Measurements from ENCODE around the gene EMID1.
"Not testable (repeated sequence)": the region's sequence is repeated elsewhere in the genome, so short reads cannot be mapped to it uniquely, and the experiment has no call there.

Gene EMID1

DNA sequence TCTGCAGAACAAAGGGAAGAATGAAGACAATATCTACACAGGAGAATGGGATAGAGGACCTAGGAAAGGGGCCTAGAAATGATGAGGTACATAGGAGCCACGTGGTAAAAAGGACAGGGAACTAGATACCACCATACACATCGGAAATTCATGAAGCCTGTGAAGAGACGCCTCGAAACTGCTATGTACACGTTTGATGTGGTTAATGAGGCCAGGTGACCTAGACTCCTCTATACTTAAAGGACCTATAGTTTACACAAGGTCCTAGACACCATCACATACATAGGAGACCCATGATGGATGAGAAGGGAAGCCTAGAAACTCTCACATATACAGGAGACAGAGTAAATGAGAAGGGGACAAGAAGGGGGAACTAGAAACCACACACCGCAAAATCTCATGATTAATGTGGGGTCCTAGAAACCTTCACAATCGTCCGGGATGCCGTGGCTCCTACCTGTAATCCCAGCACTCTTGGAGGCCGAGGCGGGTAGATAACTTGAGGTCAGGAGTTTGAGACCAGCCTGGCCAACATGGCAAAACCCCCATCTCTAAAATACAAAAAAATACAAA is 38.3 kb downstream of the EMID1 start:
- TF ChIP-seq SUZ12 (IDR thresholded peaks at IDR 0.05) (no peak), CTBP1 (IDR thresholded peaks at IDR 0.05; ENCODE audit: borderline replicate concordance) (no peak)
- CTCF ChIA-PET, result no interaction called here
- POLR2A ChIA-PET, result no interaction called here
- no peak for DNase-seq (ENCODE audit: extremely low spot score)

DNA sequence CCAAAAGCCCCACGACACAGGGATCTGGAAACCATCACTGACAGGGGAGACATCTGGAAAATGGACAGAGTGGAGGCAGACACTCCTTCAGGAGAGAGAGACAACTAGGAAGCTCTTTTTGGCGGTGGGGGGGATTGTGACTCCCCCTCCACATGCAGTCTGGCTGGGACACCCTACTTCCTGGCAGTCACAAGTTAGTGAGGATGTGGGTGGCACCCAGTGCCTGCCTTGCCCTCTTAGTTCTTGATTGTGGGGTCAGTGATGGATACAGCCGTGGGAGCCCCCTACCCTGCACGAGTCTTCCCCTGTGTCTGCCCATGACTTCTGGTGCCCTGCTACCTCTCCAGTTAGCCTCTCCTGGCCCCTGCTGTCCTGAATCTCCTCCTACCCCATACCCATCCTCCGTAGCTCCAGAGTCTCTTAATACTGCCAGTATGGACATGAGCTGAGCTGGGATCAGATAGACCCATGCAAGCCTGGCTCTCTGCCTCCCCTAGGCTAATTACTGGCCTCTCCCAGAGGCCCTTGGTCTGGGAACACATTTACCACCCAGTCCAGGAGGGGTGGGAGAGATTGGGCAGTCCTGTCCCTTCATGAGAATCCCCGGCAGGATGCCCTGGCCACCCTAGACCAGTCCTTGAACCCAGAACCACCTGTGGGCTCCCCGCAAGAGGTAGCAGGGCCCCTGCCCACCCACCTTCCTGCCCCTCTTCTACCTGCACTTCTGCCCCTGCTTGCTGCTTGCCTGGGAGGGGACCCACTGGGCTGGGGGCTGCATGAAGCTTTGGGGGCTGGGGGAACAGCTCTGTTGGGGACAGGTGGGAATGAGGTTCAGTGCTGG is 39.3 kb downstream of the EMID1 start:
- POLR2A ChIA-PET, result no interaction called here
- CTCF ChIA-PET, result interaction anchor here (0.6 to 1.5 kb wide), 13 partner anchors 9 to 1627 kb away, joined by 3 to 10 read pairs (median 4); no protein-coding TSS in a partner anchor
- TF ChIP-seq L3MBTL2 (conservative IDR thresholded peaks at IDR 0.05) (no peak), LEF1 (IDR thresholded peaks at IDR 0.05; ENCODE audit: borderline replicate concordance) (no peak), FOXM1 (IDR thresholded peaks at IDR 0.05; ENCODE audit: borderline replicate concordance) (no peak), TARDBP (IDR thresholded peaks at IDR 0.05) (no peak), BHLHE40 (IDR thresholded peaks at IDR 0.05; ENCODE audit: borderline replicate concordance) (no peak), ZNF384 (IDR thresholded peaks at IDR 0.05) (no peak), FOXK2 (IDR thresholded peaks at IDR 0.05) (no peak), ARNT (IDR thresholded peaks at IDR 0.05) (no peak), NFRKB (IDR thresholded peaks at IDR 0.05) (no peak), ELF4 (IDR thresholded peaks at IDR 0.05) (no peak), HDGF (IDR thresholded peaks at IDR 0.05; ENCODE audit: borderline replicate concordance) (no peak), CTBP1 (IDR thresholded peaks at IDR 0.05; ENCODE audit: borderline replicate concordance) (no peak), FOXA1 (IDR thresholded peaks at IDR 0.05) (no peak), SUZ12 (IDR thresholded peaks at IDR 0.05) (no peak), SP1 (IDR thresholded peaks at IDR 0.05) (no peak)
- TF ChIP-seq, protein P1, sequence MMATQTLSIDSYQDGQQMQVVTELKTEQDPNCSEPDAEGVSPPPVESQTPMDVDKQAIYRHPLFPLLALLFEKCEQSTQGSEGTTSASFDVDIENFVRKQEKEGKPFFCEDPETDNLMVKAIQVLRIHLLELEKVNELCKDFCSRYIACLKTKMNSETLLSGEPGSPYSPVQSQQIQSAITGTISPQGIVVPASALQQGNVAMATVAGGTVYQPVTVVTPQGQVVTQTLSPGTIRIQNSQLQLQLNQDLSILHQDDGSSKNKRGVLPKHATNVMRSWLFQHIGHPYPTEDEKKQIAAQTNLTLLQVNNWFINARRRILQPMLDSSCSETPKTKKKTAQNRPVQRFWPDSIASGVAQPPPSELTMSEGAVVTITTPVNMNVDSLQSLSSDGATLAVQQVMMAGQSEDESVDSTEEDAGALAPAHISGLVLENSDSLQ (IDR thresholded peaks at IDR 0.05), result no peak
- no peak for DNase-seq (ENCODE audit: extremely low spot score)

DNA sequence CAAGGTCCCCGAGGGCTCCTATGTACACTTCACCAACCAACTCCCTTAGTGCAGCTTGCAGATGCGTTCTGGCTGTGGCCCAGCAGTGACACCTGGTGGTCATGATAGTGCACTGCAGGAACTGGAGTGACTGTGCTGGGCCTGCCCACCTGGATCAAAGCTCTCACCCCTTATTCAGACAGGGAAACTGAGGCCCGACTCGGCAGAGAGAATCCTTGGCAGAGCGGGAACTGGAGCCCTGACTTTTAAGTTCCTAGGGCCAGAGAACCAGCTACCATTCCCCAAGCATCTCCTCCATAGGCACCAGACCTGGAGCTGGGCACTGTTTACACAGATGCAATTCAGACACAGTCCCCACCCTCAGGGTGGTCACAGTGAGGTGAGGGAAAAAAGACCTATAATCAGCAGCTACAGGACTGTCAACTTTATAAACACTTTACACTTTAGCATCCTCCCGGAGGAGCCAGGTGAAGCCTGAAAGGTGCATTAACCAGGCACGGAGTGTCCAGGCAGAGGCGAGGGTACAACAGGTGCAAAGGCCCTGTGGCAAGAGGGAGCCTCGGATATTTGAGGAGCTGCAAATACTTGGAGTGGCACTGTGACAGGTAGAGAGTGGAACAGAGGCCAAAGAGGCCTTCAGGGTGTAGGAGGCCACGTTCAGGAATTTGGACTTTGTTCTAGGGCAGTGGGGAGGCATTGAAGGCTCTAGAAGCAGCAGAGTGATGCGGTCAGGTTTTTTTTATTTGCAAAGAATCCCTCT is 40.1 kb downstream of the EMID1 start:
- CTCF ChIA-PET, result interaction anchor here (0.5 to 1.5 kb wide), 18 partner anchors 9 to 1626 kb away, joined by 3 to 10 read pairs (median 4); partner anchors contain the start of gene EMID1
- DNase-seq (ENCODE audit: extremely low spot score), result peak; percentile 93
- TF ChIP-seq LEF1 (IDR thresholded peaks at IDR 0.05; ENCODE audit: borderline replicate concordance) (no peak), SP1 (IDR thresholded peaks at IDR 0.05) (no peak), HDGF (IDR thresholded peaks at IDR 0.05; ENCODE audit: borderline replicate concordance) (no peak), FOXK2 (IDR thresholded peaks at IDR 0.05) (no peak), CTBP1 (IDR thresholded peaks at IDR 0.05; ENCODE audit: borderline replicate concordance) (no peak), TARDBP (IDR thresholded peaks at IDR 0.05) (no peak), ARNT (IDR thresholded peaks at IDR 0.05) (no peak), ZNF384 (IDR thresholded peaks at IDR 0.05) (no peak), NFRKB (IDR thresholded peaks at IDR 0.05) (no peak), BHLHE40 (IDR thresholded peaks at IDR 0.05; ENCODE audit: borderline replicate concordance) (no peak), L3MBTL2 (conservative IDR thresholded peaks at IDR 0.05) (no peak), FOXM1 (IDR thresholded peaks at IDR 0.05; ENCODE audit: borderline replicate concordance) (no peak), FOXA1 (IDR thresholded peaks at IDR 0.05) (no peak), ELF4 (IDR thresholded peaks at IDR 0.05) (no peak), SUZ12 (IDR thresholded peaks at IDR 0.05) (no peak)
- TF ChIP-seq, protein P1 (IDR thresholded peaks at IDR 0.05), result no peak
- POLR2A ChIA-PET, result no interaction called here

DNA sequence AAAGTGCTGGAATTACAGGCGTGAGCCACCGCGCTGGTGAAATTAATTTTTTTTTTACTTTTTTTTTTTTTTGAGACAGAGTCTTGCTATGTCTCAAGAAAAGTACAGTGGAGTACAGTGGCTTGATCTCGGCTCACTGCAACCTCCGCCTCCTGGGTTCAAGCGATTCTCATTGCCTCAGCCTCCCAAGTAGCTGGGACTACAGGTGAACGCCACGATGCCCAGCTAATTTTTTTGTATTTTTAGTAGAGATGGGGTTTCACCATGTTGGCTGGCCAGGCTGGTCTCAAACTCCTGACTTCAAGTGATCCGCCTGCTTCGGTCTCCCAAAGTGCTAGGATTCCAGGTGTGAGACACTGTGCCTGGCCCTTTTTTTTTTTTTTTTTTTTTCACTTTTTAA is 42.2 kb downstream of the EMID1 start:
- DNase-seq (ENCODE audit: extremely low spot score); POLR2A ChIA-PET: not testable (repeated sequence)
- CTCF ChIA-PET, result interaction anchor here (0.7 to 0.8 kb wide), 2 partner anchors 42 to 329 kb away, joined by 3 to 5 read pairs; no protein-coding TSS in a partner anchor

DNA sequence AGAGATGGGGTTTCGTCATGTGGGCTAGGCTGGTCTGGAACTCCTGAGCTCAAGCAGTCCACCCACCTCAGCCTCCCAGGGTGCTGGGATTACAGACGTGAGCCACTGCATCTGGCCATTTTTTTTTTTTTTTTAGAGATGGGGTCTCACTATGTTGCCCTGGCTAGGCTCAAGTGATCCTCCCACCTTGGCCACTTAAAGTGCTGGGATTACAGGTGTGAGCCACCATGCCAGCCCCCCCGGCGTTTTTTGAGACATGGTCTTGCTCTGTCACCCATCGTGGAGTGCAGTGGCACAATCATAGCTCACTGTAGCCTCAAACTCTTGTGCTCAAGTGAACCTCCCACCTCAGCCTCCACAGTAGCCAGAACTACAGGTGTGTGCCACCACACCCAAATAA is 45.6 kb downstream of the EMID1 start:
- POLR2A ChIA-PET, result no interaction called here
- CTCF ChIA-PET, result no interaction called here
- DNase-seq (ENCODE audit: extremely low spot score), result no peak
- TF ChIP-seq NFRKB (IDR thresholded peaks at IDR 0.05), result no peak
- no peak for TF ChIP-seq FOXA1 (IDR thresholded peaks at IDR 0.05)

DNA sequence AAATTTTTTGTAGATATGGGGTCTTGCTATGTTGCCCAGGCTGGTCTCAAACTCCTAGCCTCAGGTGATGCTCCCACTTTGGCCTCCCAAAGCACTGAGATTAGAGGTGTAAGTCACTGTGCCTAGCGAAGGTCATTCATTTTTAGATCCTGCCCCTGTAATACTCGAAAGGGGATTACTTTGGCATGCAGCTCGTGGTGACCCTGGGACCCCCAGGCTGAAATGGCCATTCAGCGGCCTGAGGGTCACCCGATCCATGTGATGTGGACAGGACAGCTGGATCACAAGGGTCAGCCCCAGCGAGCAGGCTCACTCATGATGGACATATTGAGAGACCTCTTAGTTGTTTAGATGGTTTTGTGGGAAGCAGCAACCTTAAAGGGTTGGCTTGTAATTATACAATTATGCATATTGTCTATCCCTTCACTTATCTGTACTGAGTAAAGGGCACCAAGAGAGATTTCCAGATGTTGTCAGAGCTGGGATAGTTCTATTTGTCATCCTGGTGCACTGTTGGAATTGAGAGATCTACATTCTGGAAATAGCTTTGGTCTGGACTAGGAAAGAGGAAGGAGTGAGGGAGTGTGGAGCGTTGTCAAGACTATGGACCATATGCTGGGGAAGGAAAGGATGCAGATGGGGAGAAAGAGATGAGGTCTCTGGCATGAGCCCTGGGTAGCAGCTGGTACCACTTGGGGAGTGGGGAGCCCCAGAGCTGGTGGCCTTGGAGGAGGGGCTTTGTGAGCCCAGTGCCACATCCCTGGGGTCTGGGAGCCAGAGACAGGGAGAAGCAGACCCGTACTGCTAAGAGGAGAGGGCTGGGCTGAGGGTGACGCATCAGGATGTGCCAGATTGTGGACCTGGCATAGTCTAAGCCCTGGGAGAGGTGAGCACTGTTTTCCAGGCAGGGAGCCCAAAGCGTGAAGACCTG is 46.5 kb downstream of the EMID1 start:
- POLR2A ChIA-PET, result no interaction called here
- CTCF ChIA-PET, result no interaction called here
- no peak for TF ChIP-seq L3MBTL2 (conservative IDR thresholded peaks at IDR 0.05)
- no peak for TF ChIP-seq FOXM1 (IDR thresholded peaks at IDR 0.05; ENCODE audit: borderline replicate concordance)
- no peak for TF ChIP-seq FOXK2 (IDR thresholded peaks at IDR 0.05)
- TF ChIP-seq BHLHE40 (IDR thresholded peaks at IDR 0.05; ENCODE audit: borderline replicate concordance), result no peak
- TF ChIP-seq ZNF384 (IDR thresholded peaks at IDR 0.05), result no peak
- TF ChIP-seq, protein P1 (IDR thresholded peaks at IDR 0.05), result no peak
- TF ChIP-seq ELF4 (IDR thresholded peaks at IDR 0.05), result no peak
- DNase-seq (ENCODE audit: extremely low spot score), result peak; percentile 8

Measured in HEK293T (cell line).